ENCODE results near the gene VIL1. TPM values are rescaled to one million over a fixed set of nuclear protein-coding genes. Genes with fewer than 3 reads are reported as not detected.

VIL1 gene
- total RNA-seq, 3 donors from 2014 or later (not counting 1 experiment from before 2014, with no cell fraction given) = 1.5 to 1.8 (median 1.6) TPM

- intact Hi-C loops (cut with micrococcal nuclease) = no loop called here
- Mint-ChIP-seq H3K9me3 (no peaks in the 10 kb centered on the region), H3K36me3 (no peaks in the 10 kb centered on the region), H3K4me3 (no peak overlapping the region), H3K4me1 (peaks cover 0 to 5% of the 10 kb centered on the region in 2 donors), H3K27me3 (ENCODE audit: low read depth in 2 of 2) (no peaks in the 10 kb centered on the region), H3K27ac (no peak overlapping the region)
- peaks cover 5% of the 10 kb centered on the region for H3K4me1 ChIP-seq (ENCODE audit: control insufficient read depth, insufficient read depth, low read length)
- H3K4me3 ChIP-seq (ENCODE audit: low read length) = no peak overlapping the region
- no peaks in the 10 kb centered on the region for H3K36me3 ChIP-seq (ENCODE audit: control insufficient read depth, insufficient read depth, low read length)
- no peaks in the 10 kb centered on the region for H3K9me3 ChIP-seq (ENCODE audit: control insufficient read depth, insufficient read depth, low read length)
- WGBS (ENCODE audit: insufficient coverage) = 93% methylated on average over 8 of the region's 8 CpGs
- DNase-seq = no peak
- H3K27ac ChIP-seq (ENCODE audit: low read length) = no peak overlapping the region
- no peak for ATAC-seq
- no peak for TF ChIP-seq CTCF (IDR thresholded peaks at IDR 0.05)
- no peaks in the 10 kb centered on the region for H3K27me3 ChIP-seq (ENCODE audit: control insufficient read depth, insufficient read depth, low read length)
Observed at GRCh38 chr2:218432676-218433365, 13.9 kb downstream of the VIL1 start.

GRCh38 chr2:218434456-218434855, 15.5 kb downstream of the VIL1 start:
- no peaks in the 10 kb centered on the region for H3K27me3 ChIP-seq (ENCODE audit: control insufficient read depth, insufficient read depth, low read length)
- Mint-ChIP-seq H3K36me3 (no peaks in the 10 kb centered on the region), H3K9me3 (no peaks in the 10 kb centered on the region), H3K4me1 (peaks cover 0 to 5% of the 10 kb centered on the region in 2 donors), H3K27ac (no peak overlapping the region), H3K4me3 (no peak overlapping the region), H3K27me3 (ENCODE audit: low read depth in 2 of 2) (no peaks in the 10 kb centered on the region)
- no peak overlapping the region for H3K4me3 ChIP-seq (ENCODE audit: low read length)
- H3K9me3 ChIP-seq (ENCODE audit: control insufficient read depth, insufficient read depth, low read length) = no peaks in the 10 kb centered on the region
- WGBS (ENCODE audit: insufficient coverage) = 90% methylated on average over 9 of the region's 9 CpGs
- intact Hi-C loops (cut with micrococcal nuclease) = no loop called here
- DNase-seq (no peak), ATAC-seq (no peak)
- no peak overlapping the region for H3K27ac ChIP-seq (ENCODE audit: low read length)
- TF ChIP-seq CTCF (IDR thresholded peaks at IDR 0.05) = no peak
- H3K4me1 ChIP-seq (ENCODE audit: control insufficient read depth, insufficient read depth, low read length) = peaks cover 5% of the 10 kb centered on the region
- H3K36me3 ChIP-seq (ENCODE audit: control insufficient read depth, insufficient read depth, low read length) = no peaks in the 10 kb centered on the region

DNA sequence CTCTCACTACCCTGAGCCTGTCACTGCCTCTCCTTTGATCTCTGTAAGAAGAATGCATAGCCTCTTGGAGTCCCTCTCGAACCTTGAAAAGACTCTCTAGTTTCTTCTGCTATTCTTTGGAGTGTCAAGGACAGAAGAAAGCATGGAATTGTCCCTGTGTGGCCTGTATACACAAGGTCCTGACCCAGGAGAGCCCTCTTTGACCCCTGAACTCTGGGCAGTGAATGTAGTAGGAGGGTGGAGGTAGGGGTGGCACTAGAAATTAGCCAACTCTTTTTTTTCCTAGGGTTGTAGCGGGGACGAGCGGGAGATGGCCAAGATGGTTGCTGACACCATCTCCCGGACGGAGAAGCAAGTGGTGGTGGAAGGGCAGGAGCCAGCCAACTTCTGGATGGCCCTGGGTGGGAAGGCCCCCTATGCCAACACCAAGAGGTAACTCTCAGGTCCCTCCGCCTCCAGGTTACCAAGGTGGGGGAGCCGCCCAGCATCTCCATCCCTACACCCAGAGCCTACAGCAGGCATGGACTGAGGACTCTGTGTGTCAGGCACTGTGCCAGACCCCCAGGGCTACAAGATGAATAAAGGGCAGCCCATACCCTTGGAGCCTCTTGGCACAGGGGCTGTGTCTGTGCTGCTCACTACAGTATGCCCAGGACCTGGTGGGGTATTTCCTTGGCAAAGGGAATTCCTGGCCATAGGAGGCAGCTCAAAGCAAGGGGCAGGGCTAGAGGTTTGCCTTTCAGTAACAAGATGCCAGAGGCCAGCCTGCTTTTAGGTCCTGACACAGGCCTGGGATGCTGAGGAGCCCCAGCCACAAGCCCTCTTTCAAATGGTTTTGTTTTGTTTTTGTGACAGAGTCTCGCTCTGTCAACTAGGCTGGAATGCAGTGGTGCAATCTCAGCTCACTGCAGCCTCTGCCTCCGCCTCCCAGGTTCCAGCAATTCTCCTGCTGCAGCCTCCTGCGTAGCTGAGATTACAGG, 16.4 kb downstream of the VIL1 start:
- intact Hi-C loops (cut with micrococcal nuclease) = no loop called here

More for the DNA sequence above, 16.4 kb downstream of the VIL1 start:
- ATAC-seq = no peak
- H3K9me3 Mint-ChIP-seq = no peaks in the 10 kb centered on the region
- no peak for TF ChIP-seq CTCF (IDR thresholded peaks at IDR 0.05)
- no peak overlapping the region for H3K4me3 Mint-ChIP-seq
- DNase-seq = no peak
- no peak overlapping the region for H3K27ac Mint-ChIP-seq
- Histone ChIP-seq H3K9me3 (ENCODE audit: control insufficient read depth, insufficient read depth, low read length) (no peaks in the 10 kb centered on the region), H3K4me3 (ENCODE audit: low read length) (no peak overlapping the region), H3K4me1 (ENCODE audit: control insufficient read depth, insufficient read depth, low read length) (no peaks in the 10 kb centered on the region), H3K36me3 (ENCODE audit: control insufficient read depth, insufficient read depth, low read length) (no peaks in the 10 kb centered on the region), H3K27ac (ENCODE audit: low read length) (no peak overlapping the region), H3K27me3 (ENCODE audit: control insufficient read depth, insufficient read depth, low read length) (no peaks in the 10 kb centered on the region)
- H3K36me3 Mint-ChIP-seq = no peaks in the 10 kb centered on the region
- WGBS (ENCODE audit: insufficient coverage) = 95% methylated on average over 11 of the region's 11 CpGs
- peaks cover 0 to 9% of the 10 kb centered on the region in 2 donors for H3K4me1 Mint-ChIP-seq
- no peaks in the 10 kb centered on the region for H3K27me3 Mint-ChIP-seq (ENCODE audit: low read depth in 2 of 2)

Data from natural killer cell (primary cell).